IMR-90 (cell line): Measurements from ENCODE around the gene ERH. TPM values are rescaled to one million over a fixed set of nuclear protein-coding genes. Genes with fewer than 3 reads are reported as not detected.

Source experiments
- ATAC-seq: fragments of 200-7000 bp; cut with Tn5 transposase; 2 replicates; pipeline ENCODE4 v1.9.1; 2020; ENCODE audit warnings: low read depth, mild to moderate bottlenecking, moderate library complexity
- BruUV-seq: library from RNA; stranded (reverse); fragments of 400-500 nt; replicated peaks from 2 replicates; lab custom pipeline; 2021; lab: Mats Ljungman, UMichigan
- CTCF ChIA-PET: fragments of 300-600 bp; formaldehyde crosslinking; extraction: SDS; loops from one replicate; lab custom pipeline; 2021; ENCODE audit warnings: antibody characterized with exemption; lab: Yijun Ruan, JAX
- POLR2A ChIA-PET: fragments of 300-600 bp; sonication (Branson Sonifier 250); formaldehyde crosslinking; loops from one replicate; lab custom pipeline; 2022; ENCODE audit warnings: antibody characterized with exemption; ENCODE audit not compliant: unreplicated experiment; lab: Charles Lee
- DNase-seq: peaks from one replicate; pipeline ENCODE4 v3.0.0; 2013
- H2AFZ ChIP-seq: replicated peaks from 2 replicates; pipeline ENCODE3; 2013; ENCODE audit warnings: low read length, mild to moderate bottlenecking; ENCODE audit not compliant: poor library complexity
- H2AK5ac ChIP-seq: 2 replicates; pipeline ENCODE4 v1.6.1; 2013; ENCODE audit warnings: low read depth, low read length, inconsistent platforms
- H2AK9ac ChIP-seq: replicated peaks from 2 replicates; pipeline ENCODE3; 2013; ENCODE audit warnings: mild to moderate bottlenecking, low read depth, low read length, moderate library complexity; ENCODE audit not compliant: poor library complexity
- H2BK120ac ChIP-seq: 2 replicates; pipeline ENCODE4 v1.6.1; 2013; ENCODE audit warnings: low read depth, low read length, inconsistent platforms
- H2BK15ac ChIP-seq: 3 replicates; pipeline ENCODE4 v1.6.1; 2013; ENCODE audit warnings: low read depth, low read length, inconsistent platforms
- H2BK20ac ChIP-seq: 2 replicates; pipeline ENCODE4 v1.6.1; 2013; ENCODE audit warnings: low read depth, mild to moderate bottlenecking, inconsistent platforms, low read length, moderate library complexity
- H2BK5ac ChIP-seq: 2 replicates; pipeline ENCODE4 v1.6.1; 2013; ENCODE audit warnings: mild to moderate bottlenecking, low read depth, low read length, inconsistent platforms; ENCODE audit not compliant: poor library complexity, severe bottlenecking
- H3K14ac ChIP-seq: replicated peaks from 2 replicates; pipeline ENCODE4 v1.6.1; 2013; ENCODE audit warnings: low read depth, low read length, inconsistent platforms
- H3K18ac ChIP-seq: 2 replicates; pipeline ENCODE4 v1.6.1; 2013; ENCODE audit warnings: low read depth, low read length, control low read depth
- H3K23ac ChIP-seq: 2 replicates; pipeline ENCODE4 v1.6.1; 2013; ENCODE audit warnings: low read depth, low read length, inconsistent platforms
- H3K27ac ChIP-seq: 2 replicates; pipeline ENCODE4 v1.5.1; 2013; ENCODE audit warnings: mild to moderate bottlenecking, control low read depth, low read length; ENCODE audit not compliant: insufficient read depth
- H3K27me3 ChIP-seq: 2 replicates; pipeline ENCODE4 v1.6.1; 2013; ENCODE audit warnings: low read length; ENCODE audit not compliant: control insufficient read depth, insufficient read depth
- H3K36me3 ChIP-seq: 2 replicates; pipeline ENCODE4 v1.6.1; 2013; ENCODE audit warnings: low read length, mixed read lengths; ENCODE audit not compliant: control insufficient read depth, insufficient read depth
- H3K4ac ChIP-seq: 2 replicates; pipeline ENCODE4 v1.6.1; 2013; ENCODE audit warnings: low read depth, low read length, inconsistent platforms
- H3K4me1 ChIP-seq: 2 replicates; pipeline ENCODE4 v1.6.1; 2013; ENCODE audit warnings: low read length, mixed read lengths; ENCODE audit not compliant: control insufficient read depth, insufficient read depth
- H3K4me2 ChIP-seq: 2 replicates; pipeline ENCODE4 v1.6.1; 2013; ENCODE audit warnings: low read depth, mild to moderate bottlenecking, control low read depth, low read length, moderate library complexity
- H3K4me3 ChIP-seq: 2 replicates; pipeline ENCODE4 v1.5.1; 2013; ENCODE audit warnings: low read depth, mild to moderate bottlenecking, control low read depth, low read length, moderate library complexity; ENCODE audit not compliant: insufficient read depth
- H3K56ac ChIP-seq: 2 replicates; pipeline ENCODE4 v1.6.1; 2013; ENCODE audit warnings: low read length, inconsistent platforms; ENCODE audit not compliant: insufficient read depth; ENCODE audit errors: extremely low read depth
- H3K79me1 ChIP-seq, 2 experiments: 2 replicates each; pipeline ENCODE4 v1.6.1; 2013; ENCODE audit warnings: low read length in 2 of 2, inconsistent platforms in 1 of 2, low read depth in 1 of 2
- H3K9ac ChIP-seq: 2 replicates; pipeline ENCODE4 v1.6.1; 2013; ENCODE audit warnings: low read depth, low read length, control low read depth
- H3K9me1 ChIP-seq: 2 replicates; pipeline ENCODE4 v1.6.1; 2013; ENCODE audit warnings: low read length, inconsistent platforms; ENCODE audit not compliant: insufficient read depth
- H3K9me3 ChIP-seq: 2 replicates; pipeline ENCODE4 v1.6.1; 2013; ENCODE audit warnings: low read length; ENCODE audit not compliant: control insufficient read depth, insufficient read depth
- H4K20me1 ChIP-seq: 2 replicates; pipeline ENCODE4 v1.6.1; 2013; ENCODE audit warnings: low read length, inconsistent platforms; ENCODE audit not compliant: insufficient read depth
- H4K5ac ChIP-seq: 2 replicates; pipeline ENCODE4 v1.6.1; 2013; ENCODE audit warnings: mild to moderate bottlenecking, low read depth, low read length, control low read depth
- H4K8ac ChIP-seq, 2 experiments: 2 replicates each; pipeline ENCODE4 v1.6.1; 2013; ENCODE audit warnings: low read depth in 2 of 2, low read length in 2 of 2, control low read depth in 1 of 2, inconsistent platforms in 1 of 2
- H4K91ac ChIP-seq: 2 replicates; pipeline ENCODE4 v1.6.1; 2013; ENCODE audit warnings: low read depth, low read length, inconsistent platforms; ENCODE audit not compliant: insufficient read depth
- NFE2L2 ChIP-seq: fragments of 150-350 bp; IDR thresholded peaks from 2 replicates; pipeline ENCODE4 v1.6.1; 2016; ENCODE audit warnings: low read depth, mild to moderate bottlenecking, low read length
- WGBS, 2 experiments: methylation state at CpG; one replicate each; pipeline versions ENCODE4 v1.1.5 to v1.1.7; 2013; ENCODE audit warnings: missing lambda C conversion rate in 2 of 2; ENCODE audit not compliant: insufficient read length in 1 of 2; ENCODE audit errors: extremely low coverage in 2 of 2; 5-methylcytosine and 5-hydroxymethylcytosine counted together
- dilution Hi-C: fragments of 300-500 bp; cut with HindIII; formaldehyde crosslinking; loops from one replicate; pipeline ENCODE4 v1.14.3; 2018; ENCODE audit warnings: low sequenced_read_pairs; ENCODE audit not compliant: unreplicated experiment
- in situ Hi-C: fragments of 300-500 bp; cut with MboI; formaldehyde crosslinking; loops from 3 replicates; pipeline ENCODE4 v1.14.3; 2019; ENCODE audit warnings: low sequenced_read_pairs, inconsistent platforms, mixed read lengths
- intact Hi-C: fragments of 100-400 bp; cut with micrococcal nuclease; formaldehyde crosslinking; loops from 2 replicates; pipeline ENCODE4 v1.10.0; 2022
- polyA plus RNA-seq, 3 experiments: library from polyadenylated mRNA; depleted of rRNA; stranded (reverse); fragments of >200 nt; gene quantifications; 2 replicates each; pipeline ENCODE4 v1.2.3, GENCODE V29; 2012; ENCODE audit warnings: low replicate concordance in 1 of 3
- total RNA-seq: library from RNA; depleted of rRNA; stranded (reverse); fragments of >200 nt; gene quantifications from 2 replicates; pipeline ENCODE4 v1.2.3, GENCODE V29; 2012

ERH gene
- total and polyA plus RNA-seq, 2 of the 4 experiments (the other 2 are of a cell fraction) = 64.2 to 150 TPM

GRCh38 chr14:69356903-69357543 is 41.1 kb downstream of the ERH start:
- ChIA-PET CTCF (interaction anchor here (0.9 kb wide), 1 partner anchor 12 kb away, joined by 3 read pairs; no protein-coding TSS in a partner anchor), POLR2A (no interaction called here)
- Histone ChIP-seq H3K9ac (no peak overlapping the region), H4K5ac (no peak overlapping the region), H2BK5ac (no peak overlapping the region), H3K9me3 (no peaks in the 10 kb centered on the region), H3K4me3 (no peak overlapping the region), H3K27me3 (peaks cover 10% of the 10 kb centered on the region), H3K36me3 (no peaks in the 10 kb centered on the region), H2AK5ac (no peak overlapping the region), H3K9me1 (no peaks in the 10 kb centered on the region), H3K18ac (no peak overlapping the region), H3K27ac (no peak overlapping the region), H3K79me1 (no peaks in the 10 kb centered on the region), H3K4me1 (peaks cover 7% of the 10 kb centered on the region), H3K56ac (no peak overlapping the region), H4K8ac (no peak overlapping the region), H2BK120ac (no peak overlapping the region), H2BK20ac (no peak overlapping the region), H2AK9ac (no peak overlapping the region), H3K4me2 (no peak overlapping the region), H4K91ac (no peak overlapping the region), H2AFZ (no peak overlapping the region), H3K4ac (no peak overlapping the region), H3K23ac (no peak overlapping the region), H3K14ac (no peak overlapping the region), H4K20me1 (no peaks in the 10 kb centered on the region), H2BK15ac (no peak overlapping the region)
- no TSS peak for BruUV-seq
- in situ Hi-C loops (loop anchor here (5.0 kb wide), 1 partner anchor 105 kb away; no protein-coding TSS in a partner anchor), dilution Hi-C loops (no loop called here), intact Hi-C loops (no loop called here)
- DNase-seq = no peak
- TF ChIP-seq NFE2L2 = no peak
- 63% methylated on average over 1 of the region's 7 CpGs; no CpG with 5 or more reads in 1 of the 2 experiments for WGBS, 2 experiments
- 0 out of 2 replicates have a peak, but pooled peaks have one; percentile 10 for ATAC-seq
